ENCODE results near the gene FBXO31. TPM values are rescaled to one million over a fixed set of nuclear protein-coding genes. Genes with fewer than 3 reads are reported as not detected.

FBXO31 gene
- total RNA-seq, 1 donor from 2014 or later: 18.5 TPM

DNA sequence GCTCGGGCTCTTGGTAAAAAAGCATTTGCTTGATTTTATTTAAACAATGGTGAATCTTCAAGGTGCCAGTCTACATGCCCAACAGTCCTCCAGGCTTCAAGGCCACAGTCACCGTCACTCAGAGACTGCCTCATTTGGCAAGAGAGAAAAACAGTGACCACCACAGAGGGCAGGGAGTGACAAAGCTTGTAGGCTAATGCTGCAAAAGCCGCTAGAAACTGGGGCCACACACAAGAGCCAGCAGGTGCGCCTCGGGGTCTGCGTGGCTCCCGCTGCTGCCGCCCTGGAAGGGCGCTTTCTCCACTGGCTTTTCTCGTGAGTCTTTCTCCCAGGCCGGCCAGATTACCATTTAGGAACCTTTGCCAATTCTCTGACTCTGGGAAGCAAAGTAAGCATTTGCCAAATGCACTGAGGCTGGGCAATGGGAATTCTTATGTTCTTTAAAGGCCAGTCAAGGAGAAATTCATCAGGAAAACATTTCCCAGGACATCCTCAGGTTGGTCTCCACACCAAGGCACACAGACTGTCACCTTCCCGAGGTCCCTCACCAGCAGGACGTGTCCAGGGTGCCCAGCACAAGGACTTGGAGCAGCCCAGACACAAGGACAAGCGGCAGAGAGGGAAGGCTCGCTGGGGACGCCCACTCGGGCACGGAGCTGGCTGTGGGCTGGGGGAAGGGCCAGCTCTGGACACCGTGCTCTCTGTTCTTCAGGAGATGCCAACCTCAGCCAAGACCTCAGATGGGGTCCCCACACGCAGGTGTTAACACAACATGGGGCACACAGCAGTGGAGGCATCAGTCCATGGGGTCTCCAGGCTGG is 53.9 kb downstream of the FBXO31 start:
- no peak for DNase-seq (ENCODE audit: low read depth in 2 of 2)

- no peak for DNase-seq (ENCODE audit: low read depth in 2 of 2)
These were observed 54.7 kb downstream of the FBXO31 start for GRCh38 chr16:87328846-87329245.

DNA sequence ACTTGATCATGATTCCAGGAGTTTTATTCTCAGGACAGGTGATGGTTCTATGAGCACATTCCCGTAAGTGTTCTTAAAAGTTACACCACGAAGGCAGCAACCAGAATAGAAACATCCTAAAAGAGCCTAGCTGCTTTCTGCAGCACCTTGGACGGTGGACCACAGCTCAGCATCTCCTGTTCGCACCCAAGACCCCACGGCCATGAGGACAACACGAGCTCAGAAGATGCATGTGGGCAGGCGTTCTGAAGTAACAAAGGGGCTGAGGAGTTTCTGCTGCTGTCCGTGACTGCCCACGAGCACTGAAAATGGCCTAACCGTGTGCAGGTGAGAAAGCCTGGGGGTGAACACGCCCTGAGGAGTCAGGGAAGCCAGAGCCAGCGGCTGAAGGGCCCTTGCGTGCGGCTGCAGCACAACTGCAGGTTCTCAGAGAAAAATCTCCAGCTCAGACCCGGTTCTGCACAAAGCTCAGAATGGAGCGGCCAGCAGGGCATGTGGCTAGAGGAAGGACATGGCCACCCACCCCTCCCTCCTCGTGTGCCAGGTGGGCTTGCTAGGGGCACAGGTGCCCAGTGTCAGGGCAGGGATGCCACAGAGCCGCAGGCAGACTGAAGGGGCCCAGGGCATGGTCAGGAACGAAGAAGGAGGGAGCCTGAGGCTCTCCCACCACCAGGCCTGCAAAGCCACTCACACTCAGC is 55.6 kb downstream of the FBXO31 start:
- DNase-seq (ENCODE audit: low read depth in 2 of 2): no peak

GRCh38 chr16:87326151-87326571 is 57.4 kb downstream of the FBXO31 start:
- DNase-seq (ENCODE audit: low read depth in 2 of 2): peak in 1 of 2 donors; percentile 41

DNA sequence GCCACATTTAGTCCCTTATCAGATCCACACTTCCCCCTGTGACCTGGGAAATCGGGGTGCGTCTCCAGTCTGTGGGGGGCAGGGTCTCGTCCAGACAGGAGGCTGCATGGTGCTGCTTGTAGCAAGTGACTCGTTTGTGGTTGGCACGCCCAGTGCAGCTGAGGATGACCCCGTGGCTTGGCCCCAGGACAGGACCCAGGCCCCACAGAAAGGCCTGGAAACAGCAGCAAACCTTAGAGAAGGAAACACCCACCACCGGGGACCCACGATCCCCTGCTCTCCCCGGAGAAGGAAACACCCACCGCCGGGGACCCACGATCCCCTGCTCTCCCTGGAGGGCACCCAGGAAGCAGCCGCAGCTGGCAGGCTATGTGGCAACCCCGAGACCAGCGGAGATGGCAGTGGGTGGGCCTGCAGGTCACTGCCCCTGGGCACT is 58.1 kb downstream of the FBXO31 start:
- no peak for DNase-seq (ENCODE audit: low read depth in 2 of 2)

GRCh38 chr16:87324411-87325275 is 58.9 kb downstream of the FBXO31 start:
- DNase-seq (ENCODE audit: low read depth in 2 of 2): peak; percentile 43 to 56

- DNase-seq (ENCODE audit: low read depth in 2 of 2): no peak
These were observed 59.7 kb downstream of the FBXO31 start for GRCh38 chr16:87323727-87324410.

DNA sequence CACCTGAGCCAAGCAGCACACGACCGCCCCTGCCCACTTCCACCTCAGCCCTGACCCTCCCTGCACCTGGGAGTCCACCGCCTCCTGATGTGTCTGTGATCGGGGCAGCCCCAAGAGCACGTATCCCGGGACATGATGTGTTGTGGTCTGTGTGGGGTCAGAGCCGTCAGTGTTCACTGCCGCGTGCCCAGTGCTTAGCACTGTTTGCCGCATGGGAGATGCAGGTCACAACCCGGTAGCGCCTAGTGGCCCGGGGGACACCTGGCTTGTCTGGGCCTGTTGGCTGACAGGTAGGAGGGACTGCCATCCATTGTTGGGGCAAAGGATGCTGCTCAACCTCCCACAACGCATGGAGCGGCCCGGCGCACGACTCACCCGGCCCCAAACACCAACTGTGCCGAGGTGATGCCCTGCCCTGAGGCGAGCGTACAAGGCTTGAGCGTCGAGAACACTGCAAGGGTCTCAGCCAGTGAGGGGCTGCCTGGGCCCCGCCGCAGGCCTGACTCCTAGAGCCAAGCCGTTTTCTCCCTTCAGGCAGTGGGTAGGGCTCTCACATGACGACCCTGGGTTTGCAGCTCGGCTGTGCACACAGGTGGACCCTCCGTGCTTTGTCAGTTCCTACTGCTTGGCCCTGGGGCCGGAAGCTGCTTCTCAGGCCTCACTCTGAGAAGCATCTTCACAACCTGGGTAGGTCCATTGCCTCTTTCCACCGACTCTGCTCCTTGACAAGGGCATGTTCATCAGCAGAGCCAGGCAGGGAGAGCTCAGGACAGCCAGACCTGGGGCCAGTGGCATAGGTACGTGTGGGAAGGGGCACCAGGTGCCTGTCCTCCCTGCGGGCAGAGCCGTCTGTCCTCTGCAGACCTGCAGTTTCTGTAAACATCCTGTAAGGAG is 60.5 kb downstream of the FBXO31 start:
- no peak for DNase-seq (ENCODE audit: low read depth in 2 of 2)

DNA sequence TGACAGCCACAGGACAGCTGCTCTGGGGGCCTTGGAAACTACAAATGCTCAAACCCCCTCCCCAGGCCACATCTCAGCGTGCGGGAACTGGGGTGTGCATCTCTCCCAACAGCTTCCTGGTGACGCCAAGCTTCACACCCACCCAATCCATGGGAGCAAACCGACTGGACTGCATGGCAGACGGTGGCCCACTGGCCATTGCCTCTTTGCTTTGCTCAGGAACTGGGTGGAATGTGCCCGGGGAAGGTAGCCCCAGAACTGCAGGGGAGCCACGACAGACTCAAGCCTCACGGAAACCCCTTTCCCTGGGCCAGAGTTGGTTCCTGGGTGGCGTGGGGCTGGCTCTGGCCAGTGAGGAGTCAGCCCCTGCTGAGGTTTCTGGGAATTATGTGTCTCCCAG is 61.2 kb downstream of the FBXO31 start:
- no peak for DNase-seq (ENCODE audit: low read depth in 2 of 2)

DNA sequence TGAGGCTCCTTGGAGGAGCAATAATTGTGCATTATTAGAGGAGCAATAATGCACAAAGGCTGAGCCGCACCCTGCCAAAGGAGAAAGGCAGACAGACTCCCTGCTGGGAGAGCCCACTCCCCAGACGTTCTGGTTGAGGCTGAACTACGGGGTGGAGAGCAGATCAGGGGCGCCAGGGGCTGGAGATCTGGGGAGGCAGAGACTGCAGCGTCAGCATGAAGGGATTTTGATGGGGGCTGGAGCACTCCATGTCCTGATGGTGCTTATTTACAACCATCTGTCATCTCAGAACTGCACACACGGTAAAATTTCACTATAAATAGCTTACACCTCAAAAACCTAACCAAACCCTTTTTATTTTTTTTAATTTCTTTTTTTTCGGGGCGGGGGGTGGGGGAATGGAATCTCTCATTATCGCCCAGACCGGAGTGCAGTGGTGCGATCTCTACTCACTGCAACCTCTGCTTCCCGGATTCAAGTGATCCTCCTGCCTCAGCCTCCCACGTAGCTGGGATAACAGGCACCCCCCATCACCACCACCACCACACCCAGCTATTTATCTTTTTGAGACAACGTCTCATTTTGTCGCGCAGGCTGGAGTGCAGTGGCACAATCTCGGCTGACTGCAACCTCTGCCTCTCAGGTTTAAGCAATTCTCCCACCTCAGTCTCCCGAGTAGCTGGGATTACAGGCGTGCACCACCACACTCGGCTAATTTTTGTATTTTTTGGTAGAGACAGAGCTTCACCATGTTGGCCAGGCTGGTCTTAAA is 62.1 kb downstream of the FBXO31 start:
- no peak for DNase-seq (ENCODE audit: low read depth in 2 of 2)

DNA sequence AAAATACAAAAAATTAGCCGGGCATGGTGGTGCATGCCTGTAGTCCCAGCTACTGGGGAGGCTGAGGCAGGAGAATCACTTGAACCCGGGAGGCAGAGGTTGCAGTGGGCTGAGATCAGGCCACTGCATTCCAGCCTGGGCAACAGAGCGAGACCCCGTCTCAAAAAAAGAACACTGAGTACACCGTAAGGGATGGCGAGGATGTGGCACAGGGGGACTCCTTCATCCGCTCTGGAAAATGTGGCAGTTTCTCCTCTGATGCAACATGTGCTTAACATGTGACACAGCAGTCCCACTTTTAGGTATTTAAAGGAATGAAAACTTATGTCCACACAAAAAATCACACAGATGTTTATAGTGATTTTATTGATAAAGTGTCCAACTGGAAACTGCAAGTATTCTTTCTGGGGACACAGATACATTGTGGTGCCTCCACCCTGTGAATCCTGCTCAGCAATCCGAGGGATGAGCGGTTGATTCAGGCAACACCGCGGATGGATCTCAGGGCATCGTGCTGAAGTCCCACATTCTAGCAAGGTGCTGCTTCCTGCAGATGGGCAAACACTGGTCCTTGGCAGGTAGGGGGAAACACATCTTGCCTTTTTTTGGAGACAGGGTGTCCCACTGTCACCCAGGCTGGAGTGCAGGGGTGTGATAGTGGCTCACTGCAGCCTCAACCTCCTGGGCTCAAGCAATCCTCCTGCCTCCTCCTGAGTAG is 62.9 kb downstream of the FBXO31 start:
- DNase-seq (ENCODE audit: low read depth in 2 of 2): no peak

DNA sequence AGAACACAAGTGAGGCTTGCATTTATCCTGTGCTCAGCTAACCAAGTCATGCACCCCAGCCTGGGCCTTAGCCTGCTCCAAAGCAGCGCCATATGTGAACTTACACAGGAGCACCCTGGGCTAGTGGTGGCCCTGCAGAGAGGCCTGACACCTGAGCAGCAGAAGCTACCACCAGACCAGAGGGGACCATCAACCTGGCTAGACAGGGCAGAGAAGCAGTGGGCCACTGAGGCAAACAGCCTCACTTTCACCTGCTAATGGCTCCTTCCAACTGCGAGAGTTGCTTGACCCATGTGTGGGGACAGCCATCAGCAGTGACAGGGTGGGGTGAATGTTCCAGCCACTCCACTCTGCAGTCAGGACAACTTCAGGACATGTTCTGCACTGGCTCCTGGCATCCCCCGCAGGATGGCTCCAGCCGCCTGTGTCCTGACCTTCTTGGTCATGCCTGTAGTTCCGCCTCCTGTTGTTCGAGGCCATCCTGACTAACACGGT is 63.5 kb downstream of the FBXO31 start:
- peak in 1 of 2 donors; percentile 76 for DNase-seq (ENCODE audit: low read depth in 2 of 2)

- no peak for DNase-seq (ENCODE audit: low read depth in 2 of 2)
These were observed 64.6 kb downstream of the FBXO31 start for GRCh38 chr16:87319011-87319410.

DNA sequence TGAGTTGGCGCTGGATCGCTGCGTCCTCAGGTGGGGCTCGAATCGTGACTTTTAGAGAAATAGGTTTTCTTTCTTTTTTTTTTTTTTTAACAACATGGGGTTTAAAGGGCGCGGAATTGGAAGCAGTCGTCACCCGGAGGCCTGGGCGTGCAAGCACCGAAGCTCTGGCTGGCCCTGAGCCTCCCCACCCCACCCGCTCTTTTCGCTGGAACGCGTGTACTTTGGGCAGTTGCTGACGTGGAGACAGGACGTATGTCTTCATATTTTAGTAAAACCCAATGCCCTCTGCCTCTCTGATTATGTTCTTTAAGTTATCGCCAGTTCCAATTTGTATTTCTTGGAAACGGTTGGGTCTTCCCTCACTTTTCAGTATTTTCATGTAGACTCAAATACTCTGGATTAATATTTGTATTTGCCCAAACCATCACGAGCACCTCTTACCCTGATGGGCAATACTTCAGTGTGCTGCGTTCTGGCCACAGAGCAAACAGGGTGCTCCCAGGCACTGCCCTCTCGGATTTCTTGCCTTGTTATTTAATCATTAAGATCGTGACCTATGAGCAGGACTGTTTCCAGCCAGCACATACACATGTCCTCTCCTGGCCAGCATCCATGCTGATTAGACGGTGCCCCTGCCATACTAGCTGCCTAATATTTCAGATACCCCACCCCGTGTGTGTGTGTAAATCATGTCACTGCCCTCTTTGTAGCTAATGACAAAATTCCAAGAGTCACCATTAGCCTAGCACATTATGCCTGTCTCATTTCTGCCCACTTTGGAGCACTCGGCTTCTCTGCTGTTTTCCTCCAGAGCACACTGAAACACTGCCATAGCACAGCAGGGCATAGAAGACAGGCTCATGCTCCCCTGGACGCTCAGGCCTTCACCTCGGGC is 65.6 kb downstream of the FBXO31 start:
- peak; percentile 61 to 73 for DNase-seq (ENCODE audit: low read depth in 2 of 2)

DNA sequence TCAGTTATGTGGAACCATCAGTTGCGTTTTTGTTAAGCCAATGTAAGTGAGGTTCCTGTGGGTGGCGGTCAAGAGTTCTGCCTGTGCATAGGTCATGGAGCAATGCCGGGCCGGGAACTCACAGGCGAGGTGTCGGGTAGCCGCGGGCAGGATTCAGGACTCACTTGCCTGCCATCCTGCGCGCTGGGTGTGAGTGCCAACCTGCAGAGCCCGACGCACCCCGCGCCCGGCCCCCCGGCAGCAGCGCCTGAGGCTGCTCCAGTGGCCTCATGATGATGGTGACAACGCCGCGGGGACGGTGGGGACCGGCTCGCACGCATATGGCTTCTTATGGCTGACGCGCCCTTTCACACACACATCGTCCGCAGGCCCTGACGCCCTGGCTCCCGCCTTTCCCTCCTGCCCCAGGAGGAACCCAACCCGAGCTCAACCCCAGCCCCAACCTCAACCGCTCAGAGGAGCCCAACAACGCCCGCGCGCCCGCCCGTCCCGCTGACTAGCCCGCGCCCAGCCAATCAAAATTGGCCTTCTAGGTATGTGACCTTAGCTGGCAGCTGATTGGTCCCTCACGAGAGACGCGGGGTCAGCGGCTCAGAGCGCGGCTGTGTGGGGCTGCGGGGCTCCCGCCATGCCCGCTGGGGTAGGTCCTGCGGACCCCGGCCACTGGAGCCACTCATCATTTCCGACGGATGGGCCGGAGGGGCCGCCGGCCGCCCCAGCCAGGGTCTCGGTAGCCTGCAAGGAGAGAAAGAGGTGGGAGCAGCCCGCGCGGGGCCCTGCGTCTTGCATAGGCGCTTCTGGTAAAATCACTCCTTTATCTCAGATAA is 66.4 kb downstream of the FBXO31 start, which contains the start of gene C16orf95:
Gene C16orf95, minus strand, starts transcription at position 470 of the 827 bp plus-strand sequence. Its CDS starts 150 bp downstream, at position 320.
- DNase-seq (ENCODE audit: low read depth in 2 of 2): peak; percentile 95 to 97

GRCh38 chr16:87316450-87316922 is 67.1 kb downstream of the FBXO31 start:
- DNase-seq (ENCODE audit: low read depth in 2 of 2): no peak
